Measurements from ENCODE around the gene AMBRA1. TPM values are rescaled to one million over a fixed set of nuclear protein-coding genes. Genes with fewer than 3 reads are reported as not detected.

AMBRA1 gene
- total RNA-seq, 1 experiment from 2014 or later, result 9.6 TPM

- no peak for DNase-seq (ENCODE audit: extremely low read depth, low read depth)
These were observed 112.9 kb downstream of the AMBRA1 start for GRCh38 chr11:46480909-46481308.

- DNase-seq (ENCODE audit: extremely low read depth, low read depth), result no peak
These were observed 113.6 kb downstream of the AMBRA1 start for GRCh38 chr11:46480166-46480726.

GRCh38 chr11:46479601-46480000, 114.2 kb downstream of the AMBRA1 start:
- DNase-seq (ENCODE audit: extremely low read depth, low read depth), result no peak

GRCh38 chr11:46478196-46478595, 115.6 kb downstream of the AMBRA1 start:
- DNase-seq (ENCODE audit: extremely low read depth, low read depth), result no peak

GRCh38 chr11:46477136-46477535, 116.7 kb downstream of the AMBRA1 start:
- no peak for DNase-seq (ENCODE audit: extremely low read depth, low read depth)

- DNase-seq (ENCODE audit: extremely low read depth, low read depth), result no peak
These were observed 117.8 kb downstream of the AMBRA1 start for GRCh38 chr11:46475926-46476545.

GRCh38 chr11:46475051-46475925, 118.5 kb downstream of the AMBRA1 start:
- no peak for DNase-seq (ENCODE audit: extremely low read depth, low read depth)

- DNase-seq (ENCODE audit: extremely low read depth, low read depth), result no peak
These were observed 121.2 kb downstream of the AMBRA1 start for GRCh38 chr11:46472662-46472994.

- no peak for DNase-seq (ENCODE audit: extremely low read depth, low read depth)
These were observed 121.7 kb downstream of the AMBRA1 start for GRCh38 chr11:46471943-46472661.

GRCh38 chr11:46469926-46470325, 123.9 kb downstream of the AMBRA1 start:
- no peak for DNase-seq (ENCODE audit: extremely low read depth, low read depth)

- no peak for DNase-seq (ENCODE audit: extremely low read depth, low read depth)
These were observed 128.1 kb downstream of the AMBRA1 start for GRCh38 chr11:46465683-46466082.

- DNase-seq (ENCODE audit: extremely low read depth, low read depth), result no peak
These were observed 130.0 kb downstream of the AMBRA1 start for GRCh38 chr11:46463701-46464421.

GRCh38 chr11:46461461-46461927, 132.3 kb downstream of the AMBRA1 start:
- no peak for DNase-seq (ENCODE audit: extremely low read depth, low read depth)

GRCh38 chr11:46458491-46458890, 135.3 kb downstream of the AMBRA1 start:
- no peak for DNase-seq (ENCODE audit: extremely low read depth, low read depth)

- DNase-seq (ENCODE audit: extremely low read depth, low read depth), result no peak
These were observed 136.0 kb downstream of the AMBRA1 start for GRCh38 chr11:46457659-46458424.

- no peak for DNase-seq (ENCODE audit: extremely low read depth, low read depth)
These were observed 136.8 kb downstream of the AMBRA1 start for GRCh38 chr11:46457021-46457420.

GRCh38 chr11:46456269-46457001, 137.4 kb downstream of the AMBRA1 start:
- DNase-seq (ENCODE audit: extremely low read depth, low read depth), result no peak

GRCh38 chr11:46455834-46456233, 138.0 kb downstream of the AMBRA1 start:
- DNase-seq (ENCODE audit: extremely low read depth, low read depth), result no peak

- no peak for DNase-seq (ENCODE audit: extremely low read depth, low read depth)
These were observed 140.8 kb downstream of the AMBRA1 start for GRCh38 chr11:46452918-46453517.

Data from NCI-H460 (cell line).